Activated CD4-positive, CD25-positive, alpha-beta regulatory T cell treated with anti-CD3 and anti-CD28 coated beads, Interleukin-2, amount 50 U/mL, for 24 hours (primary cell): ENCODE results near the gene PBX4.
"Not testable (repeated sequence)": the region's sequence is repeated elsewhere in the genome, so short reads cannot be mapped to it uniquely, and the experiment has no call there.

Experiments used
- ATAC-seq, 2 donors: fragments of 150-1000 bp; cut with Tn5 transposase; one replicate each; pipeline ENCODE4 v1.10.0; 2021; ENCODE audit warnings: mild to moderate bottlenecking in 1 of 2, moderate library complexity in 1 of 2

The PBX4 gene

DNA sequence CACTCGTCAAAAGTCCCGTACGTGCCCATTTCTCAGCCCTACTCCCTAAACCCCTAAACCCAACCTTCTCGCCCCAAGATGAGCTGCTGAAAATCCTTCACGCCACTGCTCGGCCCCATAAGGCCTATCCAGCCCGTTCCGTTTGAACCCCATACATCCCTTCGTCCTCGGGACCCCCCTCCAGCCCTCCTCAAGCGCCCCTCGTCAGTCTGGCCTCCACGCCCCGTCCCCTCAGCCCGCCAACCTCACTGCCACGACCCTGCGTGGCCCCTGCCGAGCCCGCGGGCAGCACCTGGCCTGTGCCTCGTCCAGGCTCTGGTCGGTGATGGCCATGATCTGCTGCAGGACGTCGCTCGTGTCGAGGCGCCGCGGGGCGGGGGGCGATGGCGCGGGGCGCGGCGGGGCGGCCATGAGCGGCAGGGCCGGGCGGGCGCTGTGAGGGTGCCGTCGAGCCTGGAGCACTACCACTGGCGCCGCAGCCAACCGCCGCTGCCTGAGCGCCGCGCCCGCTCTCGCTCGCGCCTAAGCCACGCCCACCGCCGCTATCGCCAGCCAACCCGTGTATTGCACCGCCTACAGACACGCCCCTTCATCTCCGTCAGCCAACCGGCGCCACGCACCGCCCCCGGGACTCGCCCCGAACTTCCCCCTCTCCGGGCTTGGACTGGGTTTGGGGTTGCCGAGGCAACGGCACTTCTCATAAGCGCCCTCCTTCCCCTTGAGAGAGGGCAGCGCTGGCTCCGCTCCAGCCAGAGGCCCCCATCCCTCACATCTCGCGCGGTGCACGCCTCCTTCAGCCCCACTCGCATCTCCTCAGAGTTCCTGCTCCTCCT, at the start of gene PBX4:
PBX4 (minus strand) TSS at position 469 of the 833 bp plus-strand sequence; CDS start at position 411, 58 bp downstream.
- peak; percentile 93 for ATAC-seq

- ATAC-seq = not testable (repeated sequence)
These were observed 47.0 kb upstream of the PBX4 start for GRCh38 chr19:19665420-19665948.

DNA sequence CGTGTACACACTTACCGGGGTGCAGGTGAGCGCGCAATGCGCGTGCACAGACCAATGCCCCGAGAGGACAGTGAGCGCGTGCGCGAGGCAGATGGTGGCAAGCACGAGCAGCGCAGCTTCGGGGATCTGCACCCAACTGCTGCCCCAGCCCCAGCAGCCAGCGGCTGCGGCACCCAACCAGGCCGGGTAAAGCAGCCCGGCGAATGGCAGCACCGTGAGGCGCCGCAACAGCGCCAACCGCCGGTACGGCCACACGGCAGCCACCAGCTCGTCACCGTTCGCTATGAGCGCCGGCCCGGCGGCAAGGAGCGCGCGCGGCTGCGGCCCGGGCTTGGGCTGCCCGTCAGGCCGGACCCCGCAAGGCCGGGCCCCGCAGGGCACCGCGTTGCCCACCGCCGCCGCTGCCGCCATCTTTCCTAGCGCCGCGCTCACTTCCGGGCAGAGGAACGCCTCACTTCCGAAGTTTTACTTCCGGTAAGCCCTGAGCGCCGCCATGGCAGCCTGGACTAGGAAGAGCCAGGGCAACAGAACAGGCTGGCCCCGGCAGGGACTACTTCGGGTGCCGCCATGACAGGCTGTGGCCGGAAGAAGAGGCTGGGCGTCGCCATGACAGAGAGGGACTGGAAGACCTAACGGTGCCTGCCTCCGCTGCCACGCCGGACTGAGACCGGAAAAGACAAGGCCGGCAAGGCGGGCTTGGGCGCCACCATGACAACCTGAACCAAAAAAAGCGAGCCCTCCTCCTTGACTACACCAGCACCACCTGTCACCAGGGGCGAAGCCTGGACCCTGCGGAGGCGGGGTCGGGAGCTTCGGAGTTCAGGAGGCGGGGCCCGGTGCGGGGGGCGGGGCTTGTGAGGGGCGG, 45.0 kb upstream of the PBX4 start, which contains the start of gene ATP13A1:
ATP13A1 (minus strand) TSS at position 421 of the 865 bp plus-strand sequence; CDS start at position 411, 10 bp downstream.
- ATAC-seq = peak; percentile 78 to 81

GRCh38 chr19:19662871-19663255, 44.4 kb upstream of the PBX4 start:
- ATAC-seq = peak in 1 of 2 donors; percentile 1

- no peak for ATAC-seq
These were observed 43.9 kb upstream of the PBX4 start for GRCh38 chr19:19662344-19662743.

DNA sequence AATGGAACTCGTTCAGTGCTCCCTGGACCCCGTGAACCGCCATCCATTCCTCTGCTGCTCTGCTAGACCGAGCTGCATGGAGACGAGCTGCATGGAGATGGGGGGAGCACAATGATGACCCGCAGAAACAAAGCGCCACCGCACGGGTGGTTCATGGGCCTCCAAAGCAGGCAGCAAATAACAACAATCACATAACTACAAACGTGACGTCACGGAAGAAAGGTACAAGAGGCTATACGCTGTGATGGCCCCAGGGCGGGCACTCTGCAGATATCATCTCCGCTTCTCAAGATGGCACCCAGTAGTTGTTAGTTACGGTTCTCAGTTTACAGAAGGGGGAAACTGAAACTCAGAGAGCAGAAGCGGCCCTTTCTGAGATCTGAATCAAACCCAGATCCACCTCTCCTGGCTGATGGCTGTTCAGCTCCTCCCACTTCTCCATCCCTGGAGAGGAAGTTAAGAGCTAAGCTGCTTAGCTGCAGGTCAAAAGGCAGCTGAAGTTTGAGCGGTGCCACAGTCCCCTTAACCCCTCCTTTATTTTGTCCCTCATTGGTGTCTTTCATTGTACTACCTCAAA, 43.3 kb upstream of the PBX4 start:
- ATAC-seq = peak; percentile 26 to 39

DNA sequence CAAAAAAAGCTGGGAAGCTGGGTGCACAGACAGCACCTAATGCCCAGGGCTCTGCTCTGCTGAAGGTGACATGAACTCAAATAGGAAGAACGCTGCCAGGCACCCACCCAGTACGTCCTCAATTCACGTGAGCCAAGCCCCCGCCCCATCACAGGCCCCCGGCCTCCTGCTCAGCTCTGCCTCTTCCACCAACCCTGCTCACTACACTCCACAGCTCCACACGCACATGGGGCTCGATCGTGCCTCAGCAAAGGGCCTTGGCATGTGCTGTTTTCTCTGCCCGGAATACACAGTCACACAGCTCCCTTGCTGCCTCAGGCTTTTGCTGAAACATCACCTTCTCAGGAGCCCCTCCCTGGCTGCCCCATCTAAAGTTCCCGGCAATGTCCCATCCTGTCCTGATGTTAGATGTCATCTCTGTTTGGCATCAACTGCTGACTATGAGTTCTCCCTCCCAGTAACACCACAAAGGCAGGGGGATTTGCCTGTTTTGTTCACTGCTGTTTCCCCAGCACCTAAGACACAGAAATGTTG, 42.7 kb upstream of the PBX4 start:
- ATAC-seq = no peak

- ATAC-seq = no peak
These were observed 41.3 kb upstream of the PBX4 start for GRCh38 chr19:19659646-19660245.

GRCh38 chr19:19657397-19657783, 38.9 kb upstream of the PBX4 start:
- no peak for ATAC-seq

DNA sequence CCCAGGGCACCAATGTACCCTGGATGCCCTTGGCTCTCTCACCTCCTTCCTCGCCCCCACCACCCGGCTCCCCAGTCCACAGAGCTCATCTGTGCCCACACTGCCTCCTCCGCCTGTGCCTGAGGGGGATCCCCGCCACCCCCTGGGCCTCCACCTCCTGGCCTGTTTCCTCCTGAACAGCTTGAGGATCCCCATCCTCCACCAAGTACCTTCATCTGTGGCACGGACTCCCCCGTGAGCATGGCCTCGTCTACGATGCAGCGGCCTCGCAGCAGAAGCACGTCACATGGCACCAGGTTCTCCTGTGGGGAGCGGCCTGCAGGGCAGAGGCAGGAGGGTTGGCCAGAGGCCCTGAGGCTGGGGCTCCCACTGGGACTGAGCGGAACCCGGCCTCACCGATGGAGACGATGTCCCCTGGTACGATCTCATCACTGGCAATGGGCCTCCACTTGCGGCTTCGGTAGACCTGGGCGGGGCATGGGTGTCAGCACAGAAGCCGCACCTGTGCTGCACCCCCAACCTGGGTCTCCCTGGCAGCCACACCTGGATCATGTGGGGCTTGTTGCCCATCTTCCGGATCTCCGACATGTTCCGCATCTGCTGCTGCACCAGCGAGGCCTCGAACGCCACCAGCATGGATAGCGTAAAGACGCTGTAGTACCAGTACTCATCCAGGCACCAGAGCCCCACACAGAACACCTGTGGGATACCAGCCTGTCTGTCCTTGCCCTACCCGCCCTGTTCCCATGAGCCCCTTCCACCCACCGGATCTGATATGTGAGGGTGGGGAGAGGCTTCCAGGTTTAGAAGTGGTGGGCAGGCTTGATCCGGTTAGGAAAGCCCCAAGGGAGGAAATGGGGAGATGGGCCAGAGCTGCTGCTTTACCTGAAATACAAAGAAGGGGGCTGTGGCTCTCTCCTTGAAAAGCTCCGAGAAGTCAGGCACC, 38.2 kb upstream of the PBX4 start:
- no peak for ATAC-seq

DNA sequence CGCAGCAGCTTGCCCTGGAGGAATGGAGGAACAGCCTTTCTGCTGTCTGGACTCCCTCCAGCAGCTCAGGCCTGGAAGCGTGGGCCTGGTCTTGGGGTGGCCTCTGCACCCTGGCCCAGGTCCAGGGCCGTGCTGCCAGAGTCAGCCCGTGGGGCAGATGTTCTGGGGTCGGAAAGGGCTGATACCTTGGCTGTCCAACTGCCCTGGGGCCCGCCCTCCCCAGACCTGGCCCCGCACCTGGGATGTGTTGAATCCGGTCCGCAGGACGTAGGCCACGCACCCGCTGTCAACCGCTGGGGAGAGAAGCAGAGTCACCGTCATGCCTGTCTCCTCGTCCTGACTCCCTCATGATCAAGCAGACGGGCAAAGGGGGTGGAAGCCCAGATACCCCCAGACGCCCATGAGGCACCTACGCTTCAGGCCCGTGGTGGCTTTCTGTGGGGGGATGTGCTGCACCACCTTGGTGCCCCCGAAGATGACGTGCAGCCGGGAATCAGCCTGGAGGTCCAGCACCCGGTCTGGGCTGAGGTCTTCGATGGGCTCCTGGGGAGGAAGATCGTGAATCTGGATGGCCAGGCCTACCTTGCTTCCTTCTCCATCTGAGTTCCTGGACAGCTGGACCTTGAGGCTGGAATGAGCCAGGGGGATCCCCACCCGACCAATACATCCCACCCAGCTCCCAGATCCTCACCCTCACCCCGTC, 37.3 kb upstream of the PBX4 start:
- no peak for ATAC-seq

DNA sequence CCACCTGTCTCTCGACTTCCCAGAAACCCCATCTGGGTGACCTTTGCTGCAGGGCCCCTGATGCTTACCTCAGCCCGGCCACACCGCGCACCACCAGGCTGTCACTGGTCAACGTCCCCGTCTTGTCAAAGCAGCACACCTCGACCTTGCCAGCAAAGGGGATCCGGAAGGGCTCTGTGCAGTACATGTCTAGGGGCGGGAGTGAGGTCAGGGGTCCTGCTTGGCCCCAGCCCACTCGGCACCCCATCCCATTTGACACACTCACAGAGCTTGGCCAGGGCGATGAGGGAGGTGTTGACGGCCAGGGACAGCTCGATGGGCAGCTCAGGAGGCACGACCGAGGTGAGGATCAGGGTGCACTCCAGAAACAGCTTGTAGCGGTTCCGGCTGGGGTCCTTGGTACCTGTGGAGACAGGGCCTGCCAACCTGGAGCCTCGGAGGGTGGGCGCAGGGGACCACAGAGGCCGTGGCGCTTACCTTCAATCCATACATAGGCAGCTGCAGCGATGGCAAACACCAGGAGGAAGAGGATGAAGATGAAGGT, 36.6 kb upstream of the PBX4 start:
- ATAC-seq = no peak

DNA sequence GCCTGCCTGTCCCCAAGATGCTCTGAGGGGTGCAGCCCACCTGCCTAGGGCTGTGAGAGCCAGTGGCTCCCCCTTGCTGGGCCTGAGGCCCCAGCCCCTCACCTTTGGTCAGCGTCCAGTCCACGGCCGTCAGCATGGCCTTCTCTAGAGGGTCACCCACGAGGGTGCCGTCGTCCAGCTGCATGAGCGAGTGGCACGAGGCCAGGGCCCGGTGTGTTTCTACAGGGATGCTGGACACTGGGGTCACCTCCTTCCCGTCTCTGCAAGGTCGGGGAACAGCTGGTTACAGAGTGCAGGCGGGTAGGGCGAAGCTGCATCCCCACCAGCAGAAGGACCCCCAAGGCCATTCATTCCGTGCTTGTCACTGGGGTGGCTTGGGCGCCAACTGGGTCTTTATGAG, 36.0 kb upstream of the PBX4 start:
- no peak for ATAC-seq

DNA sequence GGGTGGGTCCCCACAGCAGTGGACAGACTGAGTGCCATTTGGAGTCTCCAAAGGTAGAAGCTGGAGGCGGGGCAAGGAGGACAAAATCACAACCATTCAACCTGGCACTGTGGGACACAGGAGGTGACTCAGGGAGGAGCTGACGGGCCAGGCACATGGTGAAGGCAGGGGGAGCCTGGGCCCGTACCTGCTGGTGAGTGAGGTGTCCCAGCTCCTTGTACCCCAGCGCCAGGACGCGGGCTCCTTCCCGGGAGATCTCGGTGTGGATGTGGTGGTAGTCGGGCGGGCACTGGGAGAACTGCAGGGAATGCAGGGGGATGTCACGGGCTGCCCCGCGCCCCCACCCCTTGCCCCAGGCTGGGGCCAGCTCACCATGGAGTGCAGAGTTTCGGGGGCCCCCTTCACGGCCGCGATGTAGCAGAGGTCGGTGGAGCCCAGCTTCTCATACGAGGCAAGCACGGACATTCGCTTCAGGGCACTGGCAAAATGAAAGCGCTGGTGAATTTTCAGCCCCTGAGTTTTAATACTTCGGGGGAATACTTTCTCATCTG, 35.2 kb upstream of the PBX4 start:
- ATAC-seq = no peak

GRCh38 chr19:19652482-19653295, 34.2 kb upstream of the PBX4 start:
- ATAC-seq = no peak

DNA sequence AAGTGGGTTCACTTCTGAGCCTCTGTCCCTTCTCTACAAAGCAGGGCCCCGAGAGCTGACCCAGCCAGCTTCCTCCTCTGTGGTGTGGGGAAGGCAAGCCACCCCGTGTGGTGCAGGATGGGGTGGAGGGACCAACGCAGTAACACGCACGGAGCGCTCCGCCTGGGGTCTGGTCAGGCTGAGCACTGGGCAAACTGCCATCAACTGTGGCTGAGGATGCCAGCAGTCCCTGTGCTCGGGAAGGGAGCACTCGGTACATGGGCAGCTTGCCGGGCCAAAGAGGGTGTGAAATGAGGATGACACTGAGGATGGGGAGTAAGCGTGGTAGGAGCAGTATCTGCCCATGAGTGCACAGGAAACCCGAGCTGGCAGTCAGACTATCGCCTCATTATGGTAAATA, 32.6 kb upstream of the PBX4 start:
- no peak for ATAC-seq

DNA sequence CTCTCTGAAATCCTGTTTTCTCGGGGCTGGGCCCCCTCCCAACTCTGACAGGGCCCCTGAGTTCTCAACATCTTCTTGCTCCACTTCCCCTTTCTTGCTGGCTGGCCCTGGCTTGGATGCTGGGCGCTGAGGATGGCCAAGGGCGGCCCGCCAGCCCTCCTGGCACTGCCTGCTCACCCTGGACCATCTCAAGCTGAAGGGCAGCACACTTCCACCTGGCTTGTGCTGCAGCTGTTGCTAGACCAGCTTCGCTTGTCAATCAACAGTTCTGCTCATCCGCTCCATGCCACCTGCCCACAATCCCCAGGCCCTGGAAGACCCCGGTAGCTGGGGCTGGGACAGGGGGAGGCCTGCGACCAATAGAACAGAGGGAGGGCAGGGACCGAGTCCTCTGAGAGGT, 31.8 kb upstream of the PBX4 start:
- ATAC-seq = no peak

- no peak for ATAC-seq
These were observed 31.1 kb upstream of the PBX4 start for GRCh38 chr19:19649580-19649995.

- ATAC-seq = no peak
These were observed 30.7 kb upstream of the PBX4 start for GRCh38 chr19:19649155-19649554.
